H1 (cell line): ENCODE results near the gene DEGS1. TPM values are rescaled to one million over a fixed set of nuclear protein-coding genes. Genes with fewer than 3 reads are reported as not detected.

Experiments
- BRCA1 ChIP-seq: IDR thresholded peaks from 2 replicates; pipeline ENCODE4 v1.6.1; 2012; ENCODE audit warnings: low read depth, low read length, improper control_type of control experiment
- EP300 ChIP-seq, 2 experiments: IDR thresholded peaks; 1 replicate in 1 of 2; 2 replicates in 1 of 2; pipeline ENCODE4 v1.6.1; 2011 to 2012; ENCODE audit warnings: low read depth in 2 of 2, low read length in 2 of 2, mild to moderate bottlenecking in 2 of 2, borderline replicate concordance in 1 of 2, inconsistent platforms in 1 of 2, moderate library complexity in 1 of 2
- HDAC6 ChIP-seq: IDR thresholded peaks from one replicate; pipeline ENCODE4 v1.7.1; 2012; ENCODE audit warnings: low read depth, mild to moderate bottlenecking, inconsistent platforms, low read length, moderate library complexity
- KDM5A ChIP-seq: fragments of 200-600 bp; IDR thresholded peaks from 2 replicates; pipeline ENCODE4 v1.7.1; 2012; ENCODE audit warnings: mild to moderate bottlenecking, low read length, inconsistent platforms, mixed read lengths
- PHF8 ChIP-seq: fragments of 200-600 bp; sonication (generic); conservative IDR thresholded peaks from 2 replicates; pipeline ENCODE4 v1.7.1; 2012; ENCODE audit warnings: low read depth, mild to moderate bottlenecking, inconsistent platforms, low read length, moderate library complexity
- SUZ12 ChIP-seq: fragments of 200-600 bp; sonication (generic); IDR thresholded peaks from 2 replicates; pipeline ENCODE4 v1.6.1; 2012; ENCODE audit warnings: mild to moderate bottlenecking, inconsistent platforms, low read length, moderate library complexity, mixed read lengths
- TBP ChIP-seq: IDR thresholded peaks from 2 replicates; pipeline ENCODE4 v1.6.1; 2011; ENCODE audit warnings: low read depth, low read length, improper control_type of control experiment
- polyA plus RNA-seq, 7 experiments: library from polyadenylated mRNA; depleted of rRNA in 3 of 7; stranded (reverse) in 5 of 7; unstranded in 2 of 7; fragments of >200 nt in 5 of 7; fragments of 200-250 nt in 2 of 7; gene quantifications; 1 replicate in 5 of 7; 2 replicates in 1 of 7; 4 replicates in 1 of 7; pipeline versions ENCODE4 v1.2.1 to v1.2.3, GENCODE V29; 2011 to 2013; ENCODE audit warnings: missing spikeins in 2 of 7, mixed read lengths in 2 of 7
- total RNA-seq: library from RNA; stranded (reverse); fragmentation: NEBNext Ultra II Directional; extraction: Animal tissue kit (Norgen Biotek cat#: 25700); gene quantifications from 2 replicates; pipeline ENCODE4 v1.2.1, GENCODE V29; 2021

The DEGS1 gene
- total and polyA plus RNA-seq, 2 of the 8 experiments (the other 6 are each of a cell fraction or from before 2014, with no cell fraction given): 46.1 to 114 TPM

- no peak for TF ChIP-seq PHF8
- no peak for TF ChIP-seq TBP
- TF ChIP-seq EP300 (IDR thresholded peaks at IDR 0.05; ENCODE audit: borderline replicate concordance in 1 of 2, low read depth in 2 of 2, low read length in 2 of 2): no peak
- TF ChIP-seq KDM5A: no peak
- TF ChIP-seq BRCA1: no peak
- no peak for TF ChIP-seq SUZ12
- TF ChIP-seq HDAC6: no peak
Measured at GRCh38 chr1:224212618-224213061, 29.6 kb downstream of the DEGS1 start (continued).
